HG02623 (cell line): ENCODE results near the gene EFCAB8.
"Not testable (repeated sequence)": the region's sequence is repeated elsewhere in the genome, so short reads cannot be mapped to it uniquely, and the experiment has no call there.

ENCODE experiments used
- ATAC-seq: cut with Tn5 transposase; IDR thresholded peaks from one replicate; pipeline ENCODE4 v1.9.1; 2021; ENCODE audit warnings: moderate library complexity; ENCODE audit not compliant: unreplicated experiment

Gene EFCAB8

GRCh38 chr20:32943490-32944052, 84.8 kb downstream of the EFCAB8 start:
- no peak for ATAC-seq

DNA sequence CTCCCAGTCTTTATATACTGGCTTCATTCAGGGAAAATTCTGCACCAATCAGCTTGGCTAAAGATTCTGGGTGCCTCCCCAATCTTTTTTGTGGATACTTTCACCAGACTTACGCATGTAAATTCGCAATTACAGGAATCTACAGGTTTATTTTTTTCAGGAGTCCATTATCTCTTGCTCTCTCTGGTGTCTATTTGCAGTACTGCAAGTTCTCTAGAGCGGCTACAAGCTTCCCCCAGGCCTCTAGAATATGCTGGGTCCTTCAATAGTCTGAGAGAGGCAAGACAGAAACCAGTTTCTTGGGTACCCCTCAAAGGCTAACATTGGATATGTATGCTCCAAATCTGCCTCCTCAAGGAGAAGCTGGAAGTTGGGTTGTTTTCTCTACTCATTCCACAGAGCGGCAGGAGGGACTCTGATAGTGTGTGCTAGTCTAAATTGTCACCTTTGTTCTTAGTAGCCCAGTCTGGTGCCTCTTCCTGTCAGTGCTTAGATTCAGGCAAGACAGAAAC, 87.0 kb downstream of the EFCAB8 start:
- no peak for ATAC-seq

- no peak for ATAC-seq
Observed at GRCh38 chr20:32946629-32947028, 87.9 kb downstream of the EFCAB8 start.

- not testable (repeated sequence) for ATAC-seq
Observed at GRCh38 chr20:32950539-32950938, 91.8 kb downstream of the EFCAB8 start.

DNA sequence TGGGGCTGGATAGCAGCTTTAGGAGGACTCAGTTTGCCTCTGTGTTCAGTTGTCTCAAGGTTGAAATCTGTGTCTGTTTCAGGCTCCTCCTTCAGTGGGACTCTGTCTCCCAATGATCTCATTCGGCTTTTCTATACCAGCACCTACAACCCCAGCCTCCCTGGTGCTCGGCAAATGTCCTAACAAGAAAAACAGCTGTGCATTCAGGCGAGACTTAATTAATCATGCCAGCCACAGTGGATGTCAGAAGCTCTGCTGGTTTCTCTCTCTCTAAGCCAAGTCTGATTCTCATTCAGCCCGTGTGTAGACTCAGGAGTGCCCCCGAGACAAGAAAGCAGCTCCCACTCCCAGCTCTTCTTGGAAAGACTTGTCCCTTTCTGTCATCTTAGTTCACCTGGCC, 98.7 kb downstream of the EFCAB8 start:
- no peak for ATAC-seq

DNA sequence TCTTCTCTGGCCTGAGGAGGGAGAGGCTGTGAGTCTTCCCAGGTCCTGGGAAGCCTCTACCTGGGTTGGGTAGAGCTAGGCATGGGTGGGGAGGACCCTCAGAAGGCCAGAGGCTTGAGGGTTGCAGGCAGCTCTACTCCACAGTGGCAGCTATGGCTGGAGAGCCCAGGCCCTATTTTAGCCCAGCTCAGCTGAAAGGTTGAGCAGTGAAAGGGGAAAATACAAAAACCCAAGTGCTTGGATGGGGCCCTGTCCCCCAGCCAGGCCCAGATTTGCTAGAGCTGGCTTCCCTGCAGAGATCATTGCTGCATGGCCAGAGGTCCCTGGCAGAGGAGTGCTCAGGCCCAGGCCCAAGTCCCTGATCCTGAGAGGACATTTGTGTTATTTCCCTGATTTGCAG, 99.9 kb downstream of the EFCAB8 start:
- ATAC-seq, result no peak

GRCh38 chr20:32959351-32960221, 100.9 kb downstream of the EFCAB8 start:
- no peak for ATAC-seq

DNA sequence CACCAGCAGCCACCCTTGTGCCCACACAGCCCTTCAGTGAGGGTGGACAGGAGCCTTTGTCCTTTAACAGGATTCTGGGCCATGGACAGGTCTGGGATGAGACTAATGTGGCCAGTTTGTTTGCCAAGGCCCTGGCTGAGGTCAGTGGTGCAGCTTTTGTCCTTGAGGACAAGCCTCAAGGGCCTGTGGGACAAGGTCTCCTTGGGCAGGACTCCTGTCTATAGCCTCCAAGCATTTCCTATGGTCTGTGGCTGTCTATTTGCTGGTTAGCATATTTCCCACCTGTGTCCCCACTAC, 101.4 kb downstream of the EFCAB8 start:
- ATAC-seq, result no peak

GRCh38 chr20:32960849-32961731, 102.4 kb downstream of the EFCAB8 start:
- ATAC-seq, result no peak

GRCh38 chr20:32962053-32962452, 103.3 kb downstream of the EFCAB8 start:
- ATAC-seq, result no peak

DNA sequence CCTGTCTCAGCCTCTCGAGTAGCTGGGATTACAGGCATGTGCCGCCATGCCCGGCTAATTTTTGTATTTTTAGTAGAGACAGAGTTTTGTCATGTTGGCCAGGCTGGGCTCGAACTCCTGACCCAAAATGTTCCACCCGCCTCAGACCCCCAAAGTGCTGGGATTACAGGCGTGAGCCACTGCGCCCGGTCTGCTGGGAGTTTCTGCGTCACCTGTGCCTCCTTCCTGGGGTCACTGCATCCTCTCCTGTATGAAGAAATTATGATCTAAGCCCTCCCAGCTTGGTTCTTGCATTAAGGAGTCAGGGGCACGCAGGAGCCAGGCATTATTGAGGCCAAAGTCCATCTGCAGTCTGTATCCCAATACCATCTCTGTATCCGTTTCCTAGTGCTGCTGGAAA, 103.9 kb downstream of the EFCAB8 start:
- not testable (repeated sequence) for ATAC-seq

GRCh38 chr20:32963176-32963575, 104.5 kb downstream of the EFCAB8 start:
- no peak for ATAC-seq

DNA sequence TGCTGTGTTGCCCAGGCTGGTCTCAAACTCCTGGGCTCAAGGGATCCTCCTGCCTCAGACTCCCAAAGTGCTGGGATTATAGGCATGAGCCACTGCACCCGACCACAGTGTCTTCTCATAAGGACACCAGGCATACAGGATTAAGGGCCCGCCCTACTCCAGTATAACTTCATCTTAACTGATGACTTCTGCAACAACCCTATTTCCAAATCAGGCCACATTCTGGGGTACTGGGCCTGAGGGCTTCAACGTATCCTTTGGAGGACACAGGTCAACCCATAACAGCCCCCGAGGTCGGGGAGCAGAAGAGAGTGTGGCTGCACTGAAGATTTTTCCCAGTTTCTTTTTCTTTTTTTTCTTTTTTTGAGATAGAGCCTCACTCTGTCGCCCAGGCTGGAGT, 105.9 kb downstream of the EFCAB8 start:
- no peak for ATAC-seq

DNA sequence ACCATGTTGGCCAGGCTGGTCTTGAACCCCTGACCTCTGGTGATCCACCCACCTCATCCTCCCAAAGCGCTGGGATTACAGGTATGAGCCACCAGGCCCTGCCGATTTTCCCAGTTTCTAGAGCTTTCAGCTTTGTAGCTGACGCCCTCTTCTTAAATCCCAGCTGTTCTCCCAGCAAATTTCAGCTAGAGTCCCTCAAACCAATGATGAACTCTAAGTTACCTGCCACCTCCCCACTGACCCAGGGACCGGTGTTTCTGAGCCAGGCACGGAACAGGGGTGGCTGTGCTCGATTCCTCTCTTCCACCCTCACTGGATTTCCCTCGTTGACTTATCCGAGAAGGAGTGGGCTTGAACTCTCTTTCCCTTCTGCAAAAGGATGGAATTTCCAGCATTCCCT, 106.4 kb downstream of the EFCAB8 start:
- no peak for ATAC-seq

DNA sequence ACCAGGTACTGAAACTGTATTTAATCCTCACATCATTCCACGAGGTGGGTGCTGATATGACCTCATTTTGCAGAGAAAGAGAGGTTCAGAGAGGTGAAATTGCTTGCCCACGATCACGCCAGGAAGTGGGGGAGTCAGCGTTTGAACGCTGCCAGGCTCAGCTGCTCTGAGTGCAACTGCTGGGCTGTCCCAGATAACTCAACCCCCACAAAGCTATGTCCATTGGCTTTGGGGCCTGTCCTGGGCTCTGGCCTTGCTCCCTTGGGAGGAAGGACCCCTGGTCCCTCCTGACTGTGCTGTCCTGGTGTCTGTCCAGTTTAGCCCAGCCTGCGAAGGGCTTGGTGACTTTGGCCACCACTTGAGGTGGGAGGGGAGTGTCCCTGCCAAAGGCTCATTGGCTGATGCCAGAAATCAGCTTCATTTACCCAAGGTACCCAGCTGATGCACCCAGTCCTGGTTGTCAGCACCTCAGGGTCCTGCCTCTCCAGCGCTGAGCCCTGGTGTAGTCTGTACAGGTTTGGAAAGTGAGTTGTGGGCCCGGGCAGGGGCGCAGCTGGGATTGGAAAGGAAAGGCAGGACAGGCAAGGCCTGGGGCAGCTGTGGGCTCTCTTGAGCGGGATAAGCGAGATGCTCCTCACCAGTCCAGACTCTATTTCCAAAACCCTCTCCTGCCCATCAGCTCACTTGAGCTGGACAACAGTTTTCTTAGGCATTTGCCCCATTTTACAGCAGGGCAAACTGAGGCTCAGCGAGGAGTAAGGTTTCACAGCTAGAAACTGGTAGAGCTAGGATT, 107.1 kb downstream of the EFCAB8 start:
- ATAC-seq, result no peak

- no peak for ATAC-seq
Observed at GRCh38 chr20:32966382-32966781, 107.7 kb downstream of the EFCAB8 start.

GRCh38 chr20:32966881-32967781, 108.4 kb downstream of the EFCAB8 start:
- ATAC-seq, result no peak

DNA sequence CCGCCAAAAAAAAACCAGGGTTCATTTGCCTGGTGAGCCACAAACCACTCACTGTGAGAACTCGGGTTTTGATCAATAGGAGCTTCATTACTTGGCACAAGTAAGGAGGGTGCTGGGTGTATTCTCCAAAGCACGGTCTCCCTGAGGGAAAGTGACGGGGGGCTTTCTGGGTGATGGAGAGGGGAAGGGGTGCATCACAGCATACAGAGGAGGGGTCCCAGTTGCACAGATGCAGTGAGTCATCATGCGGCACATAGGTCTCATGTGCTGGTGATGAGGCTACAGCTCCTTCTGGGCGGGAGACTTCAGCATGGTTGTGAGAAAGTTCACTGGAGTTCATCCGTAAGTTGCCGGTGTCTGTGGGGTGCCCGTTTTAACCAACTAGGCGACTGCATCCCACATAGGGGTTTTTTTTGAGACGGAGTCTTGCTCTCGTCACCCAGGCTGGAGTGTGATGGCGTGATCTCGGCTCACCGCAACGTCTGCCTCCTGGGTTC, 109.3 kb downstream of the EFCAB8 start:
- no peak for ATAC-seq

- no peak for ATAC-seq
Observed at GRCh38 chr20:32968478-32969241, 109.9 kb downstream of the EFCAB8 start.
